Activated naive CD8-positive, alpha-beta T cell (primary cell): ENCODE data around the gene DYNLL1.
A peak's percentile ranks its signal among the peaks of the same experiment; 100 is the strongest.
"Not testable (repeated sequence)": the region's sequence is repeated elsewhere in the genome, so short reads cannot be mapped to it uniquely, and the experiment has no call there.

Experiments
- H3K27ac Mint-ChIP-seq: one replicate; pipeline ENCODE4 v1.8.0; 2021; ENCODE audit warnings: mixed read lengths
- H3K27me3 Mint-ChIP-seq: one replicate; pipeline ENCODE4 v1.8.0; 2021; ENCODE audit warnings: mixed read lengths
- H3K36me3 Mint-ChIP-seq: one replicate; pipeline ENCODE4 v1.8.0; 2021; ENCODE audit warnings: mixed read lengths
- H3K4me1 Mint-ChIP-seq: one replicate; pipeline ENCODE4 v1.8.0; 2021; ENCODE audit warnings: low read depth, mixed read lengths
- H3K4me3 Mint-ChIP-seq: one replicate; pipeline ENCODE4 v1.8.0; 2021; ENCODE audit warnings: mild to moderate bottlenecking, mixed read lengths
- H3K9me3 Mint-ChIP-seq: one replicate; pipeline ENCODE4 v1.8.0; 2021; ENCODE audit warnings: low read depth, mixed read lengths

DYNLL1 gene

GRCh38 chr12:120468821-120469449 lies 27.0 kb upstream of the DYNLL1 start:
- Mint-ChIP-seq H3K36me3 (peaks cover 2% of the 10 kb centered on the region), H3K27ac (peak overlapping the region; percentile 87), H3K9me3 (no peaks in the 10 kb centered on the region), H3K4me1 (peaks cover 42% of the 10 kb centered on the region), H3K27me3 (no peaks in the 10 kb centered on the region), H3K4me3 (peak overlapping the region; percentile 94)

GRCh38 chr12:120469450-120470149 lies 26.3 kb upstream of the DYNLL1 start, which contains the start of gene SRSF9:
Gene SRSF9, minus strand, starts transcription at chr12:120469748. Its CDS starts 139 bp downstream, at chr12:120469609.
- peaks cover 2% of the 10 kb centered on the region for H3K36me3 Mint-ChIP-seq
- peaks cover 38% of the 10 kb centered on the region for H3K4me1 Mint-ChIP-seq
- no peaks in the 10 kb centered on the region for H3K9me3 Mint-ChIP-seq

GRCh38 chr12:120470150-120470784 lies 25.6 kb upstream of the DYNLL1 start:
- Mint-ChIP-seq H3K4me1 (peaks cover 34% of the 10 kb centered on the region), H3K27ac (peak overlapping the region; percentile 88), H3K9me3 (no peaks in the 10 kb centered on the region), H3K27me3 (no peaks in the 10 kb centered on the region), H3K4me3 (peak overlapping the region; percentile 94), H3K36me3 (peaks cover 2% of the 10 kb centered on the region)

More at GRCh38 chr12:120469450-120470149, 26.3 kb upstream of the DYNLL1 start, which contains the start of gene SRSF9:
- H3K27ac Mint-ChIP-seq, result peak within 1 kb of the TSS; percentile 88
- no peaks in the 10 kb centered on the region for H3K27me3 Mint-ChIP-seq
- H3K4me3 Mint-ChIP-seq, result peak within 1 kb of the TSS; percentile 94

- Mint-ChIP-seq H3K4me1 (peaks cover 15% of the 10 kb centered on the region), H3K36me3 (peaks cover under 1% of the 10 kb centered on the region), H3K27ac (no peak overlapping the region), H3K27me3 (no peaks in the 10 kb centered on the region), H3K4me3 (no peak overlapping the region), H3K9me3 (no peaks in the 10 kb centered on the region)
Measured at GRCh38 chr12:120472521-120472920, 23.4 kb upstream of the DYNLL1 start.

DNA sequence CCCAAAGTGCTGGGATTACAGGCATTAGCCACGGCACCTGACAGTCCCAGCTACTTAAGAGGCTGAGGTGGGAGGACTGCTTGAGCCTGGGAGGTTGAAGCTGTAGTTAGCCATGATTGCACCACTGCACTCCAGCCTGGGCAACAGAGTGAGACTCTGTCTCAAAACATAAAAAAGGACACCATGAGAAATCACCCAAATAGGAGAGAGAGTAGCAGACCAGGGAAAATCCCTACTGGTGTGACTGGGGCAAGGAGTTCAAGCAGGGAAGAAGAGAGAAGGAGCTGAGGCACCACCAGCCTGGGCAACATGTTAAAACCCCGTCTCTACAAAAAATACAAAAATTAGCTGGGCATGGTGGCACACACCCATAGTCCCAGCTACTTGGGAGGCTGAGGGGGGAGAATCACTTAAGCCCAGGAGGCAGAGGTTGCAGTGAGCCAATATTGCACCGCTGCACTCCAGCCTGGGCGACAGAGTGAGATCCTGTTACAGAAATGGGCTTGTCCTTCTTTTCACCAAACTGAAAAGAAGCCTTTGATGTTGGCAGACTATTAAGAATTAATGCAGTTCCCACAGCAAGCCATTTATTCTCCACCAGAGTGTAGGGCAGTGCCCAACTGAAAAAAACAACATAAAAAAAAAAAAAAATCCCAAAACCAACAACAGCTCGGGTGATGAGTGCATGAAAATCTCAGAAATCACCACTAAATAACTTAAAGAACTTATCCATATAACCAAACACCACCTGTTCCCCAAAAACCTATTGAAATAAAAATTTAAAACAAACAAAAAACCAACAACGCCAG lies 21.9 kb upstream of the DYNLL1 start:
- Mint-ChIP-seq H3K9me3 (no peaks in the 10 kb centered on the region), H3K36me3 (no peaks in the 10 kb centered on the region), H3K27ac (no peak overlapping the region), H3K4me3 (no peak overlapping the region), H3K27me3 (no peaks in the 10 kb centered on the region), H3K4me1 (peaks cover 9% of the 10 kb centered on the region)

- Mint-ChIP-seq H3K9me3 (no peaks in the 10 kb centered on the region), H3K27ac (no peak overlapping the region), H3K4me3 (no peak overlapping the region), H3K4me1 (peaks cover 9% of the 10 kb centered on the region), H3K27me3 (no peaks in the 10 kb centered on the region), H3K36me3 (no peaks in the 10 kb centered on the region)
Measured at GRCh38 chr12:120474616-120474960, 21.3 kb upstream of the DYNLL1 start.

GRCh38 chr12:120475643-120476042 lies 20.3 kb upstream of the DYNLL1 start:
- H3K4me1 Mint-ChIP-seq, result peaks cover 5% of the 10 kb centered on the region
- H3K27ac Mint-ChIP-seq, result no peak overlapping the region
- no peaks in the 10 kb centered on the region for H3K36me3 Mint-ChIP-seq
- H3K4me3 Mint-ChIP-seq, result no peak overlapping the region
- H3K9me3 Mint-ChIP-seq, result no peaks in the 10 kb centered on the region
- H3K27me3 Mint-ChIP-seq, result no peaks in the 10 kb centered on the region

DNA sequence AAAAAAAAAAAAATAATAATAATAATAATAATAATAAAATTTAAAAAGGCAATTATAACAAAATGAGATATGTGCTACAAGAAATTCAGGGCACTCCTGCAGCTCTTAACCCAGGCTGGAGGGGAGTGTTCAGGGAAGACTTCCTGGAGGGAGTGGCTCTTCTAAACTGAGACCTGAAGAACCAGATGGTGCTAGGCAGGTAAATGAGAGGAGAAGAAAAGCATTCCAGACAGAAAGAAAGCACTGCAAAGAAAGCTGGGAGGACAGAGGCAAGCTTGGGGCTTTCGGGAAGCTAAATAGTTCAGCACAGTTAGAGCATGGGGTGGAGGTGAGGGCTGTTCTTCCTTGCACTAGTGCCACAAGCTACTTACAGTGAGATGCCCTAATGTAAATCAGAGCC lies 16.5 kb upstream of the DYNLL1 start:
- Mint-ChIP-seq H3K27me3 (no peaks in the 10 kb centered on the region), H3K27ac (no peak overlapping the region), H3K4me3 (no peak overlapping the region)

GRCh38 chr12:120480211-120480610 lies 15.7 kb upstream of the DYNLL1 start:
- Mint-ChIP-seq H3K27me3 (no peaks in the 10 kb centered on the region), H3K9me3 (no peaks in the 10 kb centered on the region), H3K27ac (no peak overlapping the region), H3K36me3 (peaks cover 4% of the 10 kb centered on the region), H3K4me3 (no peak overlapping the region), H3K4me1 (no peaks in the 10 kb centered on the region)

More for the DNA sequence above, 16.5 kb upstream of the DYNLL1 start:
- H3K4me1 Mint-ChIP-seq, result no peaks in the 10 kb centered on the region
- no peaks in the 10 kb centered on the region for H3K9me3 Mint-ChIP-seq
- peaks cover 4% of the 10 kb centered on the region for H3K36me3 Mint-ChIP-seq

DNA sequence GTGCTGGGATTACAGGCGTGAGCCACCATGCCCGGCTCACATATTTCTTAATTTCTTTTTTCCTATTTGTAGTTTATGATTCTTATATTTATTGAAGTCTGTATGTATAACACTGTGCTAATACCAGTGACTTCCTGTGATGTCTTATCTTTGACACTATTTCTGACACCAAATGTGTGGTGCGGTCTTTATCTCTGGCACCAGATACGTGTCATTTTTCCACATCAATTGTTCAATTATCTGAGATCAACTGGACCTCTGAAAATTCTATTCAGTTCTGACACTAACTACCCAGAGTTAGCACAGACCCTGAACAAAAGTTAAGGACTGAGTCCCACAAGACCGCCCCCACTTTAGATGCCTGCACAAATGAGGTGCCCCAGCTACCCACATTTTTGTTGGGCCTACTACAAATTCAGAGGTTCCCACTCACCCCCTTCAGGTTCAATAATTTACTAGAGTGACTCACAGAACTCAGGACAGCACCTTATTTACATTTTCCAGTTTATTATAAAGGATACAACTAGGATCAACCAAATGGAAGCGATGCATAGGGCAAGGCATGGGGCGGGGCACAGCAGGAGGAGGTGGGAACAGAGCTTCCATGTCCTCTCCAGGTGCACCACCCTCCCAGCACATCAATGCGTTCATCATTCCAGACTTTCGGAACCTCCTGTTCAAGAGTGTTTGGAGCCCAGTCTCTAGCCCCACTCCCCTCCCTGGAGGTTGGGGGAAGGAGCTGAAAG lies 14.7 kb upstream of the DYNLL1 start:
- Mint-ChIP-seq H3K4me1 (no peaks in the 10 kb centered on the region), H3K36me3 (peaks cover 4% of the 10 kb centered on the region), H3K9me3 (no peaks in the 10 kb centered on the region), H3K27me3 (no peaks in the 10 kb centered on the region), H3K27ac (no peak overlapping the region), H3K4me3 (no peak overlapping the region)

DNA sequence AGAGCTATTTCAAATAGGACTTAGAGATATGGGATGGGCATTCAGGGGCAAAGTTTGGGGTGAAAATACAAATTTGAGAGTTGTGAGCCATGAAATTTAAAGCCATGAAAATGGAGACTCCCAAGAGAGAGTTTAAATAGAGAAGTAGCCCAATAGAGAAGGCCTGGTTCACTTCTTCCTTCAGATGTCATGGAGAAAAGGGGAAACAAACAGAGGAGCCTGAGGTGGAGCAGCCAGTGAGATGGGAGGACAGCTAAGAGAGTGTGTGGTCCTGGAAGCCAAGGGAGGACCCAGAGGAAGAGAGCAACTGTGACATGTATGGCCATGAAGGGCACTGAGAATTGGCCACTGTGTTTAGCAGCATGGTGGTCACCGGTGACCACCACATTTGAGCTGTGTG lies 12.3 kb upstream of the DYNLL1 start:
- H3K27me3 Mint-ChIP-seq, result no peaks in the 10 kb centered on the region
- H3K4me1 Mint-ChIP-seq, result no peaks in the 10 kb centered on the region
- peaks cover 4% of the 10 kb centered on the region for H3K36me3 Mint-ChIP-seq
- no peak overlapping the region for H3K27ac Mint-ChIP-seq
- H3K9me3 Mint-ChIP-seq, result no peaks in the 10 kb centered on the region
- no peak overlapping the region for H3K4me3 Mint-ChIP-seq

- no peaks in the 10 kb centered on the region for H3K4me1 Mint-ChIP-seq
- H3K27me3 Mint-ChIP-seq, result no peaks in the 10 kb centered on the region
- no peak overlapping the region for H3K27ac Mint-ChIP-seq
- H3K4me3 Mint-ChIP-seq, result no peak overlapping the region
- H3K36me3 Mint-ChIP-seq, result peaks cover 4% of the 10 kb centered on the region
- no peaks in the 10 kb centered on the region for H3K9me3 Mint-ChIP-seq
Measured at GRCh38 chr12:120485961-120486881, 9.7 kb upstream of the DYNLL1 start.

GRCh38 chr12:120487552-120487951 lies 8.4 kb upstream of the DYNLL1 start:
- not testable (repeated sequence) for H3K9me3 Mint-ChIP-seq, H3K4me3 Mint-ChIP-seq, H3K36me3 Mint-ChIP-seq, H3K4me1 Mint-ChIP-seq, H3K27me3 Mint-ChIP-seq, H3K27ac Mint-ChIP-seq
